Heart right ventricle (tissue), 16 donors: Measurements from ENCODE around the gene MTMR3. TPM values are rescaled to one million over a fixed set of nuclear protein-coding genes. Genes with fewer than 3 reads are reported as not detected.

Experiments
- ATAC-seq, 8 donors: fragments of 200-7000 bp; cut with Tn5 transposase; one replicate each; pipeline ENCODE4 v1.9.1; 2020; ENCODE audit warnings: mild to moderate bottlenecking in 8 of 8, moderate library complexity in 8 of 8, moderate number of reproducible peaks in 1 of 8
- DNase-seq, 2 donors: peaks; one replicate each; pipeline ENCODE4 v3.0.0-alpha.2; 2020
- H3K27ac ChIP-seq, 10 donors: fragments of 200-600 bp; sonication (generic) in 2 of 10; one replicate each; pipeline versions ENCODE4 v1.5.0 to v1.8.0; 2020 to 2022; ENCODE audit warnings: mild to moderate bottlenecking in 3 of 10
- H3K27me3 ChIP-seq, 7 donors: fragments of 200-600 bp; one replicate each; pipeline ENCODE4 v1.8.0; 2021 to 2022; ENCODE audit warnings: mild to moderate bottlenecking in 2 of 7
- H3K36me3 ChIP-seq, 9 donors: fragments of 200-600 bp; sonication (generic) in 1 of 9; one replicate each; pipeline versions ENCODE4 v1.5.0 to v1.8.0; 2020 to 2022; ENCODE audit warnings: mild to moderate bottlenecking in 2 of 9
- H3K4me1 ChIP-seq, 9 donors: fragments of 200-600 bp; sonication (generic) in 1 of 9; one replicate each; pipeline versions ENCODE4 v1.5.0 to v1.8.0; 2020 to 2022; ENCODE audit warnings: mild to moderate bottlenecking in 4 of 9
- H3K4me3 ChIP-seq, 10 donors: fragments of 200-600 bp; sonication (generic) in 2 of 10; one replicate each; pipeline versions ENCODE4 v1.5.0 to v1.8.0; 2020 to 2022; ENCODE audit warnings: mild to moderate bottlenecking in 7 of 10, moderate library complexity in 2 of 10
- H3K9me3 ChIP-seq, 11 donors: fragments of 200-600 bp in 10 of 11; sonication (generic) in 2 of 11; one replicate each; pipeline versions ENCODE4 v1.5.0 to v1.8.0; 2013 to 2022; ENCODE audit warnings: mild to moderate bottlenecking in 2 of 11, control low read depth in 1 of 11, moderate library complexity in 1 of 11
- WGBS, 2 donors: extraction: QIAGEN DNeasy Blood & Tissue Kit; methylation state at CpG; one replicate each; pipeline ENCODE4 v1.1.7; 2013; ENCODE audit warnings: inconsistent platforms in 1 of 2; 5-methylcytosine and 5-hydroxymethylcytosine counted together
- intact Hi-C, 10 donors: fragments of 100-400 bp; cut with DNase I; formaldehyde crosslinking; loops; one replicate each; pipeline versions ENCODE4 v1.11.1 to v1.14.2; 2022
- polyA plus RNA-seq, 2 donors: library from polyadenylated mRNA; stranded (reverse); fragments of 200-250 nt; gene quantifications; one replicate each; pipeline ENCODE4 v1.2.3, GENCODE V29; 2013
- total RNA-seq, 10 donors: library from RNA; stranded (reverse); fragmentation: NEBNext Ultra II Directional in 3 of 10; extraction: Animal tissue kit (Norgen Biotek cat#: 25700) in 3 of 10; gene quantifications; one replicate each; pipeline versions ENCODE4 v1.2.1 to v1.2.4, GENCODE V29; 2021 to 2023
- TF ChIP-seq, protein P1 (sequence below), 9 donors: fragments of 200-600 bp; sonication (generic) in 2 of 9; IDR thresholded peaks; one replicate each; pipeline versions ENCODE4 v1.5.0 to v1.8.0; 2021 to 2022; ENCODE audit warnings: antibody characterized with exemption in 9 of 9, mild to moderate bottlenecking in 5 of 9, moderate library complexity in 1 of 9
- donor health status: Arrhythmogenic right ventricular cardiomyopathy.
- donor health status: ischemic (EF 13 %, LVEDD 7.1; RV severe dilation, severe dysfunction).
- donor health status: healthy with polysubstance abuse.
- donor health status: DM: no; HTN: yes; CAD: no.
- donor health status: DM: no; HTN: no; CAD: no.
- donor health status: ischemic (EF 25% LVEDD 6.9; RV normal size, moderate dysfunction).
- donor health status: ischemic (EF 25% LVEDD 5.7; RV mildly dilated, moderate dysfunction).
- donor health status: healthy.
- donor health status: DM: yes; HTN: yes; CAD: no.
- donor health status: Ischemic cardiomyopathy.
- donor health status: ischemic (EF 35%, LVEDD 5.7; RV mildly dilated, moderate dysfunction).
- donor health status: nonischemic (EF 11% LVEDD 7.7; RV severe dilation, severe dysfunction).
- donor health status: DM: yes; HTN: yes; CAD: no.
- donor health status: PGD.
- donor health status: ischemic (EF 29% LVEDD 5.4; RV normal size, mild dysfunction).
- donor health status: nonischemic (EF 23%, LVEDD 6.1; RV moderate dilation, normal function).

Gene MTMR3
- total and polyA plus RNA-seq, 12 donors: 9.8 to 42.9 (median 34.6) TPM

DNA sequence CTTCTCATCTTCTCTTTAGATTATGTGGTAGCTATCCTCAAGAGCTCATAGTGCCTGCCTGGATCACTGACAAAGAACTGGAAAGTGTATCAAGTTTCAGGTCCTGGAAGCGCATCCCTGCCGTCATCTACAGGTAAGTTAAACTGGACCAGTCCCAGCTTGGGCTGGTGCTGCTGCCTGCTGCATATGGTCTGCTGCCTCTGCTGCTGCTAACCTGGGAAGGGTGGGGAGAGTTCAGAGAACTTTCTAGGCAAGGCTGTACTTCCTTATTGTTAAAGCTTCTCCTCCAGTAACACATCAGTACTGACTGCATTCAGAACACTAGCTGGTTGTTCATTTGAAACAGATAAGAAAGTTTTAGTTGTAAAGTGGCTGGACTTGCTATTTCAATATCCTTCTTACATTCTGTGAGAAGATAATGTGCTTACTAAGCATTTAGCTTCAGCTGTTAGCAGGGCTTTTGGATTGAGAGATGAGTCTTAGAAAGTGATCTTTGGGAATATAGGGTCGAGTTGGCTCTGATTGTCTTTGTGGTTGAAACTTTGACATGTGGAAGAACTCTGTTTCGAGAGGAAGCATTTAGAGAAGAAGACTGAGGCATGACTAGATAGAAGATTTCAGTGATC lies 120.0 kb downstream of the MTMR3 start:
- no peak for DNase-seq
- Histone ChIP-seq H3K36me3 (peaks cover 0 to 96% (median 23%) of the 10 kb centered on the region in 9 donors), H3K9me3 (no peaks in the 10 kb centered on the region), H3K27me3 (no peaks in the 10 kb centered on the region), H3K4me3 (no peak overlapping the region), H3K27ac (no peak overlapping the region), H3K4me1 (peaks cover 3 to 27% (median 12%) of the 10 kb centered on the region in 9 donors)
- intact Hi-C loops: loop anchor here in 9 of 10 donors (5.0 to 10.0 kb wide), 14 partner anchors 116 to 378 kb away; partner anchors contain the start of genes MTMR3 (in 6 of the 9), ASCC2 (in 2 of the 9), UQCR10 (in 1 of the 9) and ZMAT5 (in 1 of the 9)
- TF ChIP-seq, protein P1, sequence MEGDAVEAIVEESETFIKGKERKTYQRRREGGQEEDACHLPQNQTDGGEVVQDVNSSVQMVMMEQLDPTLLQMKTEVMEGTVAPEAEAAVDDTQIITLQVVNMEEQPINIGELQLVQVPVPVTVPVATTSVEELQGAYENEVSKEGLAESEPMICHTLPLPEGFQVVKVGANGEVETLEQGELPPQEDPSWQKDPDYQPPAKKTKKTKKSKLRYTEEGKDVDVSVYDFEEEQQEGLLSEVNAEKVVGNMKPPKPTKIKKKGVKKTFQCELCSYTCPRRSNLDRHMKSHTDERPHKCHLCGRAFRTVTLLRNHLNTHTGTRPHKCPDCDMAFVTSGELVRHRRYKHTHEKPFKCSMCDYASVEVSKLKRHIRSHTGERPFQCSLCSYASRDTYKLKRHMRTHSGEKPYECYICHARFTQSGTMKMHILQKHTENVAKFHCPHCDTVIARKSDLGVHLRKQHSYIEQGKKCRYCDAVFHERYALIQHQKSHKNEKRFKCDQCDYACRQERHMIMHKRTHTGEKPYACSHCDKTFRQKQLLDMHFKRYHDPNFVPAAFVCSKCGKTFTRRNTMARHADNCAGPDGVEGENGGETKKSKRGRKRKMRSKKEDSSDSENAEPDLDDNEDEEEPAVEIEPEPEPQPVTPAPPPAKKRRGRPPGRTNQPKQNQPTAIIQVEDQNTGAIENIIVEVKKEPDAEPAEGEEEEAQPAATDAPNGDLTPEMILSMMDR (IDR thresholded peaks at IDR 0.05): no peak
- WGBS, 2 donors: 78 to 91% methylated on average over 4 of the region's 4 CpGs
- no peak for ATAC-seq

DNA sequence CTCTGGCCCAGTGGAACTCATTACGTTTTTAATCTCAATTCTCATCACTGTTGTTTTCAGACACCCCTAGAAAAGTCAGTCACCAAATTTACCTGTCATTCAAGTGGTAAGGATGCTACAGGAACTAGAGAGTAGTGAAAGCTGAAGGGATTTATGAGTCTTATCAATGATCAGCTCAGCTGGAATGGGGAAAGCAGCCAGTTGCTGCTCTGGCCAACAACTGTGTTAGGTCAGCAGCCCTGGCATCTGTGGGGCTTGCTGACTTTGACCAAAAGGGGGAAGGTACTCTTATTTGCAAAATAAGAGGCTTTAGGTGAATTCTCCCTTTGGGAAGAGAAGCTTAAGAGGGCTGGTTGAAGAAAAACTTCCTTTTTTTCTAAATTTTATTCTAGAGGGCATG lies 121.1 kb downstream of the MTMR3 start:
- Histone ChIP-seq H3K36me3 (peaks cover 0 to 98% (median 34%) of the 10 kb centered on the region in 9 donors), H3K9me3 (no peaks in the 10 kb centered on the region), H3K4me1 (peaks cover 3 to 17% (median 12%) of the 10 kb centered on the region in 9 donors), H3K27ac (peak overlapping the region in 1 of 10 donors; percentile 1), H3K27me3 (no peaks in the 10 kb centered on the region), H3K4me3 (no peak overlapping the region)
- WGBS, 2 donors: 61 to 88% methylated on average over 1 of the region's 1 CpG
- TF ChIP-seq, protein P1 (IDR thresholded peaks at IDR 0.05): no peak
- DNase-seq (no peak), ATAC-seq (peak in 1 of 8 donors; percentile 46)
- intact Hi-C loops: loop anchor here in 9 of 10 donors (1.0 to 10.0 kb wide), 15 partner anchors 117 to 379 kb away; partner anchors contain the start of genes MTMR3 (in 6 of the 9), ASCC2 (in 2 of the 9), UQCR10 (in 1 of the 9) and ZMAT5 (in 1 of the 9)

DNA sequence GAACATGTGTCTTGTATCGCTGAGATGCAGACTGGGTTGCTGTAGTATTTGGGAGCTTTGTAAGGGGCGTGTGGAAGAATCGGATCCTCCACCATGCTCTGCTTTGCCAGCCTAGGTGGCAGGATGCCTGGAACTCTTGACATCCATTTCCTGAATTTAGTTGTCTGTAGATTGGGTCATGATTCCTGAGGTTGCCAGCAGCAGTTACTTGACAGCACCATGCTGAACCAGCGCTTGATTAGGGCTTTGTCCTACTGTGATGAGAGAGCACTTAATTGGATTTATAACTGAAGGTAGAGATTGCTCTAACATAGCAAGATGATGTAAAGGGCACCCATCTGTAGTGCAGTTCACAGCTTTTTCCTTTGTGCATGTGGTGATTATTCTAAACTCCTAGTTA lies 121.7 kb downstream of the MTMR3 start:
- Histone ChIP-seq H3K27ac (peak overlapping the region in 4 of 10 donors; percentile 1 to 27 (median 14)), H3K9me3 (no peaks in the 10 kb centered on the region), H3K4me1 (peaks cover 3 to 16% (median 12%) of the 10 kb centered on the region in 9 donors), H3K36me3 (peaks cover 0 to 98% (median 40%) of the 10 kb centered on the region in 9 donors), H3K4me3 (no peak overlapping the region), H3K27me3 (no peaks in the 10 kb centered on the region)
- TF ChIP-seq, protein P1 (IDR thresholded peaks at IDR 0.05): no peak
- intact Hi-C loops: loop anchor here in 9 of 10 donors (1.0 to 10.0 kb wide), 22 partner anchors 117 to 380 kb away; partner anchors contain the start of genes MTMR3 (in 6 of the 9), ASCC2 (in 3 of the 9), UQCR10 (in 2 of the 9) and ZMAT5 (in 2 of the 9)
- WGBS, 2 donors: 35 to 51% methylated on average over 4 of the region's 4 CpGs
- peak in 1 of 2 donors; percentile 38 for DNase-seq
- ATAC-seq: peak in 6 of 8 donors; percentile 45 to 84 (median 70)

DNA sequence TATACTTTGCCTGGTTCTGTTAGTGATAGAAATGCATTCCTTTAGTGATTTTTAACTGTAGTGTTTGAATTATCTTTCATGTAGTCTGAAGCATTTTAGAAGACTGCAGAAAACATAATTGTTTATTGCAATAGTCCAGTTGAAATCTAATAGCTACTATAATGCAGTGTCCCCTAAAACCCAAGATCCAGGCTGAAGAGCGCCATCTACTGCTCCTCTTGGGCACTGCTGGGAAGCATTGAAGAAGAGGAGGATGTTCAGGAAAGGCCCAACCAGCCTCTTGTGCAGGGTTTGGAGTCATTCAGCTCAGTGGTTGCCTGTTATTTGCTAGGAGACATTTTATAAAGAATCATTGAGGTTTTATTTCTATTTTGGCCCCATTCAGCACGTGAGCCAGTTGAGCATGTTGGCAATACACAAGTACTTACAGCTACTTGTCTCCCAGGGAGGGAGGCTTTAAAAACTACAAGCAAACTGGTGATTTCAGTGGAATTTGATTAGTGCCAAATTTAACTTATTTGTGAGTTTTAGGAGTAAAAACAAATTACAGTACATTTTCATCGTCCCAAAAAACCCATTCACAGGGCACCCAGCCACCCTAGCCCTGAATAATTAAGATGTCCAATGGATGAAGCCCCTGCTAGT lies 122.4 kb downstream of the MTMR3 start:
- intact Hi-C loops: loop anchor here in 9 of 10 donors (1.0 to 10.0 kb wide), 18 partner anchors 121 to 381 kb away; partner anchors contain the start of genes MTMR3 (in 4 of the 9), ASCC2 (in 2 of the 9), UQCR10 (in 2 of the 9) and ZMAT5 (in 2 of the 9)
- no peaks in the 10 kb centered on the region for H3K9me3 ChIP-seq
- TF ChIP-seq, protein P1 (IDR thresholded peaks at IDR 0.05): peak; percentile 80 to 98 (median 96)
- DNase-seq (peak; percentile 66 to 69), ATAC-seq (peak; percentile 79 to 93 (median 91))
- H3K4me3 ChIP-seq: no peak overlapping the region
- peaks cover 0 to 98% (median 47%) of the 10 kb centered on the region in 9 donors for H3K36me3 ChIP-seq
- H3K27me3 ChIP-seq: no peaks in the 10 kb centered on the region
- H3K4me1 ChIP-seq: peaks cover 3 to 16% (median 12%) of the 10 kb centered on the region in 9 donors
- 52 to 62% methylated on average over 3 of the region's 3 CpGs for WGBS, 2 donors
- peak overlapping the region in 3 of 10 donors; percentile 5 to 27 (median 23) for H3K27ac ChIP-seq
